Left ventricle myocardium superior (tissue), 1 donor: ENCODE measurements around the gene BCAS4. TPM values are rescaled to one million over a fixed set of nuclear protein-coding genes. Genes with fewer than 3 reads are reported as not detected.

Source experiments
- ATAC-seq: fragments of 200-7000 bp; cut with Tn5 transposase; one replicate; pipeline ENCODE4 v1.9.1; 2020; ENCODE audit warnings: mild to moderate bottlenecking, moderate library complexity
- DNase-seq: peaks from one replicate; pipeline ENCODE4 v3.0.0-alpha.2; 2020
- intact Hi-C: fragments of 100-400 bp; cut with micrococcal nuclease; formaldehyde crosslinking; loops from one replicate; pipeline ENCODE4 v1.11.0; 2022
- total RNA-seq: library from RNA; stranded (reverse); fragmentation: NEBNext Ultra II Directional; extraction: Animal tissue kit (Norgen Biotek cat#: 25700); gene quantifications from one replicate; pipeline ENCODE4 v1.2.1, GENCODE V29; 2021
- donor health status: DM: no; HTN: yes; CAD: no; lungs with severe emphysema.

The BCAS4 gene
- total RNA-seq, 1 donor from 2014 or later: 3.2 TPM

GRCh38 chr20:50921803-50922501 lies 127.1 kb downstream of the BCAS4 start:
- no peak for ATAC-seq
- intact Hi-C loops: no loop called here
- DNase-seq: no peak

- intact Hi-C loops: no loop called here
- DNase-seq (no peak), ATAC-seq (no peak)
These were observed 129.5 kb downstream of the BCAS4 start for GRCh38 chr20:50924261-50924920.

- no peak for DNase-seq
- no peak for ATAC-seq
- intact Hi-C loops: no loop called here
These were observed 131.7 kb downstream of the BCAS4 start for GRCh38 chr20:50926530-50926929.

Other genes starting within 250 kb of the BCAS4 start
- 8.0 TPM for gene RIPOR3, start 103.5 kb upstream of the BCAS4 start, total RNA-seq
- gene PARD6B, start 63.5 kb upstream of the BCAS4 start, total RNA-seq: 7.1 TPM
- gene ADNP, start 136.4 kb downstream of the BCAS4 start, total RNA-seq: 34.2 TPM
- gene DPM1, start 163.5 kb downstream of the BCAS4 start, total RNA-seq: 41.2 TPM
- 3.1 TPM for gene MOCS3, start 163.8 kb downstream of the BCAS4 start, total RNA-seq
- 0.37 TPM for gene KCNG1, start 228.0 kb downstream of the BCAS4 start, total RNA-seq